ENCODE results near the gene PRKN.

GRCh38 chr6:161644521-161644920 lies 1083.0 kb downstream of the PRKN start:
- no peak for TF ChIP-seq CTCF (IDR thresholded peaks at IDR 0.05)
- TF ChIP-seq POLR2A (IDR thresholded peaks at IDR 0.05), result no peak
